COLO829 (cell line): ENCODE results near the gene INS.
"Not testable (repeated sequence)": the region's sequence is repeated elsewhere in the genome, so short reads cannot be mapped to it uniquely, and the experiment has no call there.

Experiments used
- DNase-seq: peaks from one replicate; pipeline ENCODE4 v3.0.0; 2012; ENCODE audit warnings: low spot score

The INS gene

GRCh38 chr11:2180789-2181370 lies 19.9 kb upstream of the INS start:
- DNase-seq = no peak

GRCh38 chr11:2180347-2180746 lies 19.3 kb upstream of the INS start:
- no peak for DNase-seq

DNA sequence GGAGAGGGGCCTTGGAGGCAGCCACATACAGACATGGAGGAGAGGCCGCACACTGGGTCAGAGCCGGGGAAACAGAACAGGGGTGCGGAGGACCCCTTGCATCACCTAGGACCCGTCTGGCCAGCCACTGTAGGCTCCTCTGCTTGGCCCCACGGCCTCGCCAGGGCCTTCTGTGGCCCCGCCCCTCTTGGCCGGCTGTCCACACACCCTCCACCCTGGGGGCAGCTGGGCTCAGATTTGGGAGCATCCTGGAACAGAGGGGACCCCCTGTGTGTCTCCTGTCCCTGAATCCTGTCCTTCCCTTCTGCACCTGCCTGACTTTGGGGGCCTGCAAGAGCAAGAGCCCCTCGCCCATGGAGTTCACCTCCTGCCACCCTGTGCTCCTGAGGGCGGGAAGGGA lies 18.5 kb upstream of the INS start:
- DNase-seq = no peak

- DNase-seq = no peak
Measured at GRCh38 chr11:2178906-2179494, 18.0 kb upstream of the INS start.

DNA sequence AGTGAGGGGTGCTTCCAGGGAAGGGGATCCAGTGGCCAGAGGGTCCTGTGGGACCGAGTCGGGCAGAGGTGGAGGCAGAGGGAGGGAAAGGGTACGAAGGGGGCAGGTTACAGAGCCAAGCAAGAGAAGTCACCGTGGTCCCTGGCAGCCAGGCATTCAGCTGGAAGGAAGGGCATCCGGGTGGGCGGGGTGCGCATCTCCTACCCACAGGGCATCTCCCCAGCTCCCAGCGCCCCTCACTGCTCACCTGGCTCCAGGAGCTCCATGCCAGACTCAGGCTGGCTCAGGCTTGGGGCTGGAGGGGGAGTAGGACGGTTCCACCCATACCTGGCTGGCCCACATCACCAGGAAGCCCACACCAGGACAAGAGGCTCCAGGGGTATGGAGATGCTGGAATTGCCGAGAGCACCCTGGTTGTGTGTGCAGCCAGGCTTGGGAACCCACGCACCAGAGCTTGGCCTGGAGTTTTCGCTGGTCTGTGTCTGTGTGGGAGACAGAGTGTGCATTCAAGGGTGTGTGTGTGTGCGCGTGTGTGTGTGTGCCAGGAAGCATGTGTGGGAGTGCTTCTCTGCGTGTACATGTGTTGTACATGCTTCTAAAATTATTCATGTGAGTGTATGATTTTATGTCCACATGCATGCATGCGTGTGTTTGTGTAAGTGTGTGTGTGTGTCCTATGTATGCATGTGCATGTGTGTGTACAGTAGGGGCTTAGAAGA lies 17.2 kb upstream of the INS start:
- DNase-seq = not testable (repeated sequence)

- no peak for DNase-seq
Measured at GRCh38 chr11:2177076-2177475, 16.1 kb upstream of the INS start.

GRCh38 chr11:2176389-2176900 lies 15.4 kb upstream of the INS start:
- no peak for DNase-seq

GRCh38 chr11:2175659-2176058 lies 14.7 kb upstream of the INS start:
- no peak for DNase-seq

- no peak for DNase-seq
Measured at GRCh38 chr11:2174361-2174760, 13.4 kb upstream of the INS start.

DNA sequence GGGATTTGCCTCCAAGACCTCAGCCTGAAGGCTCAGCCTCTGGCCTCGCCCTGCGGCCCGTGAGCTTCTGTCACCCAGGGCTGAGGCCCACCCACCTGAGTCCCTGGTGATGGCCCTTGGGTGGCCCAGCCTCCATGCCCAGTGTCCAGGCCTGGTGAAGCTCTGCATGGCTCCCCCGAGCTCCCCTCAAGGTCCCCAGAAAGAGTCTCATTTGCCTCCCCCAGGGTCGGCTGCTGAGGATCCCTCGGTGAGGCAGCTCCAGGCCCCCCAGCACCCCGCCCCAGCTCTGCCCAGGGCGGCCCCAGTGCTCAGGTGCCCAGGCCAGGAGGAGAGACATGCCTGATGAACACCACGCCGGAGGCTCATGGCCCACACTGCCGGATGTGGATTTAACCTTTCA lies 12.8 kb upstream of the INS start:
- no peak for DNase-seq

GRCh38 chr11:2173150-2173693 lies 12.2 kb upstream of the INS start:
- no peak for DNase-seq

- DNase-seq = no peak
Measured at GRCh38 chr11:2172676-2173075, 11.7 kb upstream of the INS start.

DNA sequence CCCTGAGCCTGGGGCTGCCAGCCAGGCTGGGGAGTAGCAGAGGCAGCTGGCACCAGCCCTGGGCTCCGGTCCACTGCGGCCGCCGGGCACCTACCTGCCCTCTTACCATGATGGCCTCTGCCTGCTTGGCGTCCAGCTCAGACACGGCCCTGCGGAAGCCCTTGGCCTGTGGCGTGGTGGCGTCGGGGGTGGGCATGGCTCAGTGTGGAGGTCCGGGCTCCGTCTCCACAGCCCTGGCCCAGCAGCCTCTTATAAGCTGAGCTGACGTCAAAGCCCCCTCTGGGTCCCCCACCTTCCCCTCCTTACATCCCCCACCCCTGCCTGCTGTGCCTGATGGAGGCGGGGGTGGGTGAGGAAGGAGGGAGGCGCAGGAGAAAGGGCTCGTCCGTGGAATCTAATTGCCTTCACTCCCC lies 10.6 kb upstream of the INS start, which contains the start of gene TH:
TH (minus strand) TSS at position 225 of the 413 bp plus-strand sequence; CDS start at position 196, 29 bp downstream.
- no peak for DNase-seq

DNA sequence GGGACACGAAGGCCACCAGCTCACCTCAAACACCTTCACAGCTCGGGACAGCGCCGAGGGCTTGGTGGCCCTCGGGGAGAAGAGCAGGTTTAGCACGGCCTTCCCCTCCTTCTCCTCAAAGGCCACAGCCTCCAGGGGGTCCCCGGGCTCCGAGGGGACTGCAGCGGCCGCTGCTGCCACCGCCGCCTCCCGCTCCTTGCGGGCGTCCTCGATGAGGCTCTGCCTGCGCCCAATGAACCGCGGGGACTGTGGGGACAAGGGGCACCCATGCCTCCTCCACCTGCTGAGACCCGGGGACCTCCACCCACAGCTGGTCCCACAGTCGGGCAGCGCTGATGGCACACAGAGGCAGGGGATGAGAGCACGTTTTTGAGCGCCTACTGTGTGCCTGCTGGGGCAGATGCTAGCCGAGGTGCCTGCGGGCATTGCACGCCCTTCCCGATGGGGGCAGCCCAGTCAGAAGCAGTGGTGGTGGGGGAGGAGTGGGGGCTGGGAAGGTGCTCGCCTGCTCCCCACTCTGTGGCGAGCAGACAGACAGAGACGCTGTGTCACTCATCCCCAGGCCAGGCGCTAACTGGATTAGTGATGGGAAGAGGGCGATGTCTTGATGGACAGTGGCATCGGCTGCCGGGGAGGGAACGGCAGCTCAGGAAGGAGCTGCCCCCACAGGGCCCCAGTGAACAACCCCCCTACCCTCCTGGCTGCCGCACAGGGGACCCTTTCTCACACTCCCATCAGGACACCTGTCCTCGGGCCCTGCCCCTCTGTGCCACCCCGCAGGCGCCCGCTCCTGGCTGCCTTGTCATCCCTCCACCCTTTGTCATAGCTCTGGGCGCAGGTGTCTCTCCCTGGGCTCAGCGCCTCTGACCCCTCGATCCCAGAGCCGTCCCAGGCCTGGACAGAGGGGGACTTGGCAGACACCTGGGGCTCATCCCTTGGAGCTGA lies 8.9 kb upstream of the INS start:
- DNase-seq = no peak

DNA sequence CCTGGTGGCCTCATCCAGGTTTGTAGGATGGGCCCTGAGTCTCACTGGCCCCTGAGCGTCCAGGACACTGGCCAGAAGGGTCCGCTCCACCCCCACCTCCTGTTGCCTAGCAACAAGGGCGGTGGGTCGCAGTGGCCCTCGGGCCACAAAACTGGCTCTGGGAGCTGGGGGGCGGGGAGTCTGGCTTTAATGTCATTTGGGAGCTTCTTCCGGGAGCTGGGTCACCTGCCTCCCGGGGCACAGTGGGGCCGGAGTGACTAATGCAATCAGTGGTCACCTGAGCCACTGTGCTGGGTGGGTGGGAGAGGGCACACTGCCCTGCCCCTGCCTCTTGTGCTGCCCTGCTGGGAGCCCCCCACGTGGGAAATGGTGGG lies 8.0 kb upstream of the INS start:
- no peak for DNase-seq

DNA sequence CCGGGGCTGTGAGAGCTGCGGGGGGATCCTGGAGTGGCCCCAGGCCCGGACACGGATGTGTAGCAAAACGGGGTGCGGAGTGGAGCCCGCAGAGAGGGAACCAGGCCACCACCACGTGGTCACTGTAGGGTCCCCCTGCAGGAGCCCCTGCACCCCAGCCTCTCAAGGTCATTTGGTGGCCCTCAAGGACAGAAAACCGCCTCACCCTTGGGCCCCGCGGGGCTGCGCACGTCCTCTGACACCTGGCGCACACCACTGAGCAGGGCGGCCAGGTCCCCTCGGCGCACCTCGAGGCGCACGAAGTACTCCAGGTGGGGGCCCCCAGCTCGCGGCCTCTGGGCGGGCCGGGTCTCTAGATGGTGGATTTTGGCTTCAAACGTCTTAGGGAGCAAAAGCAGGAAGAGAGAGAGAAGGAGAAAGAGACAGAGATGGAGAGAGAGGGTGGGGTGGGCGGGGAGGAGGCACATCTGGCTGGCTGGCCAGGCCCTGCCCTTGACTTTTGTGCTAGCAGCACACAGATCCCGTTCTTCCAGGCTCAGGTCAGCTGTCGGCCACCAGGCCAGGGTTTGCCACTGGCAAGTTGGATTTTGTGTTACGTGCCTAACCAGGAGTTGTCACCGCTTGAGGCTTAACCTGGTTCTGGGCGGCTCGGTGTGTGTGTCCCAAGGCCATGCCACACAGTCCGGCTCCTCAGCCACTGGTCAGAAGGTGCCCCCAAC lies 7.4 kb upstream of the INS start:
- DNase-seq = no peak

- DNase-seq = no peak
Measured at GRCh38 chr11:2167141-2168045, 6.4 kb upstream of the INS start.

DNA sequence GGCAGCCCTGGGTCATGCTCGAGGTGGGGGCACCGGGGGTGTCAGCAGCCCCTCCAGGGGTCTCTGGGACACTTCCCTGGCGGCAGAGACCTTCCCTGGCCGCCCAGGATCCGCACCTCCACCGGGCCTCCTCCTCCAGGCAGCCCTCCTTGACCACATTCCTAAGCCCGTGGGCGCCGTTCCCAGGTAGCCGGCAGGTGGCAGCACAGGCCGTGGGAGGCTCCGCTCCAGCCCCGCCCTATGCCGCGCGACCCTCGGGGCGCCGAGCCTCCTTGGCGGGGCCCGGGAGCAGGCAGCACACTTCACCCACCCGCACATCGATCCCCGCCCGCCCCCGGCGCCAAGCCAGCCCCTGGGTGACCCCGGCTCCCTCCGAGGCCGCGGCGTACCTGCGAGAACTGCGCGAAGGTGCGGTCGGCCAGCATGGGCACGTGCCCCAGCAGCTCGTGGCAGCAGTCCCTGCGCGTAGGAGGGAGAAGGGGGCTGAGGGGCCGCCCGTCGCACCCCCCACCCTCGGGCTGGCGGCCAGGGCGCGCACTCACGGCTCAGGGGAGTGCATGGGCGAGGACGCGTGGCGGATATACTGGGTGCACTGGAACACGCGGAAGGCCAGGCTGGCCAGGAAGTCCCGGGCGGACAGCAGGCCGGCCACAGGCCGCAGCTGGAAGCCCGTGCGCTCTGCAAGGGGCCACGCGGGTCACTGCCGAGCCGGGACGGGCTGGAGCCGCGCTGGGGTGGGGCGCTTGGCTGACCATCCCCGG lies 5.3 kb upstream of the INS start:
- DNase-seq = no peak

- no peak for DNase-seq
Measured at GRCh38 chr11:2165571-2165970, 4.6 kb upstream of the INS start.
